Measurements from ENCODE around the gene KRT7.

DNA sequence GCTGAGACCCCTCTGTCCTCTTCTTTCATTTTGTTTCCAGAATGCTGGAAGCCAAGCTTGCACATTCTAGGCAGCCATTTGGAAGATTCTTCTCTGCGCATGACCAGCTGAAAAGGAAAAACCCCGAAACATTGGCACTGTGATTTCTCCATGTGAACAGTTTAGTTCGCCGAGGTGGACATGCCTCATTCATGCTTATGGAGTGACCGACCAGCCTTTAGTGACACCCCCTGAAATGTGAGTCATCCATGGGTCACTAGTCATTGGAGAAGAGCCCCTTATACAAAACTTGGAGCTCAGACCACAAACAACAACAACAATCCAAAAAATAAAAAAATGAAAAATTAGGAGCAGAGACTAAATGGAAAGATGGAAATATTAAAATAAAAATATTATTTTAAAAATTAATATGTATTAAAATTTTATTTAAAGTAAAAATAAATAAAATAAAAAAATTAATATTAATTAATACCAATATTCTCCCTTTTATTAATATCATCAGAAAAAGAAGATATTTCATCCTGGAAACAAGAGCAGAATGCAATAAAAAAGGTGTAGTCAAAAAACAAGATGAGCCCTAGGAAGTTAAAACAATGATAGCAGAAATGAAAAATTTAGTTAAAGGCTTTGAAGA is 9.5 kb upstream of the KRT7 start:
- TF ChIP-seq, protein P1, sequence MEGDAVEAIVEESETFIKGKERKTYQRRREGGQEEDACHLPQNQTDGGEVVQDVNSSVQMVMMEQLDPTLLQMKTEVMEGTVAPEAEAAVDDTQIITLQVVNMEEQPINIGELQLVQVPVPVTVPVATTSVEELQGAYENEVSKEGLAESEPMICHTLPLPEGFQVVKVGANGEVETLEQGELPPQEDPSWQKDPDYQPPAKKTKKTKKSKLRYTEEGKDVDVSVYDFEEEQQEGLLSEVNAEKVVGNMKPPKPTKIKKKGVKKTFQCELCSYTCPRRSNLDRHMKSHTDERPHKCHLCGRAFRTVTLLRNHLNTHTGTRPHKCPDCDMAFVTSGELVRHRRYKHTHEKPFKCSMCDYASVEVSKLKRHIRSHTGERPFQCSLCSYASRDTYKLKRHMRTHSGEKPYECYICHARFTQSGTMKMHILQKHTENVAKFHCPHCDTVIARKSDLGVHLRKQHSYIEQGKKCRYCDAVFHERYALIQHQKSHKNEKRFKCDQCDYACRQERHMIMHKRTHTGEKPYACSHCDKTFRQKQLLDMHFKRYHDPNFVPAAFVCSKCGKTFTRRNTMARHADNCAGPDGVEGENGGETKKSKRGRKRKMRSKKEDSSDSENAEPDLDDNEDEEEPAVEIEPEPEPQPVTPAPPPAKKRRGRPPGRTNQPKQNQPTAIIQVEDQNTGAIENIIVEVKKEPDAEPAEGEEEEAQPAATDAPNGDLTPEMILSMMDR (conservative IDR thresholded peaks at IDR 0.05; ENCODE audit: low read length) = no peak
- no peak for TF ChIP-seq EZH2phosphoT487 (IDR thresholded peaks at IDR 0.05; ENCODE audit: borderline replicate concordance, low read depth, low read length)
